ENCODE measurements around the gene NDUFS6. TPM values are rescaled to one million over a fixed set of nuclear protein-coding genes. Genes with fewer than 3 reads are reported as not detected.
"Not testable (repeated sequence)": the region's sequence is repeated elsewhere in the genome, so short reads cannot be mapped to it uniquely, and the experiment has no call there.

Gene NDUFS6
- polyA plus RNA-seq, 10 donors = 50.0 to 94.2 (median 58.8) TPM

GRCh38 chr5:1814183-1815020 is 13.2 kb downstream of the NDUFS6 start:
- DNase-seq = no peak

GRCh38 chr5:1815071-1815786 is 14.0 kb downstream of the NDUFS6 start:
- DNase-seq = no peak

DNA sequence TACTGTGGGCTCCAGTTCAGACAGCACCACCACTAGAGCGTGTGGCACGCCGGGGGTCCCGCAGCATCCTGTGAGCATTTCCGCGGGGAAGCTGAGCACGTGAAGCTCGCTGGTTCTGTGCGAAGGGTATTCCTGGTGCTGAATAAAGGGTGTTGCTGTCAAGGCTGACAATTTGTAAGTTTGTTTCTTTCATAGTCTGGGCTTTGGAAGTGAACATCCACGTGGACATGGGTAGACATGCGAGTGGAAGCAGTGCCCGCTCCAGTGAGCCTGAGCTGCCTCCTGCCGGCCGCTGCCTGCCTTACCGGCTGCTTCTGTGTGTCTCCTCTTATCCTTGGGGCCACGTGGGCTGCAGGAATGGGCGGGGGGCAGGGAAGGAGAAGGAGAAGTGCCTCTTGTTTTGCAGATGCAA is 14.7 kb downstream of the NDUFS6 start:
- no peak for DNase-seq

DNA sequence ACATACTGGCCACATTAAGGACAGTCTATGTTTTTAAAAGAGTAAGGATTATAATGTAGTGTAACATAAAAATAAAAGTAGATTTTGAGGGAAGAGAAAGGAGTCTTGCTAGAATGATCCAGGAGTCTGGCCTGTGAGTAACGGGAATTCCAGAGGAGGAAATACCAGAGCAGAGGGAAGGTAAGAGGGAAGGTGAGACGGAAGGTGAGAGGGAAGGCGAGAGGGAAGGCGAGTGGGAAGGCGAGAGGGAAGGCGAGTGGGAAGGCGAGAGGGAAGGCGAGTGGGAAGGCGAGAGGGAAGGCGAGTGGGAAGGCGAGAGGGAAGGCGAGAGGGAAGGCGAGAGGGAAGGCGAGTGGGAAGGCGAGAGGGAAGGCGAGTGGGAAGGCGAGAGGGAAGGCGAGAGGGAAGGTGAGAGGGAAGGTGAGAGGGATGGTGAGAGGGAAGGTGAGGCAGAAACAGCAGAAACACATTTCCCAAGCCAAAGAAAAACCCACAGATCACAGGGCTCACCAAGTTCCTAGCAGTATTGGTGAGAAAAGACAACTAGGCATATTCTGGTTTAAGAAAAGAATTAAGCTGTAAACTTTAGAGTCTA is 15.4 kb downstream of the NDUFS6 start:
- DNase-seq = not testable (repeated sequence)

GRCh38 chr5:1817261-1818043 is 16.2 kb downstream of the NDUFS6 start:
- no peak for DNase-seq

DNA sequence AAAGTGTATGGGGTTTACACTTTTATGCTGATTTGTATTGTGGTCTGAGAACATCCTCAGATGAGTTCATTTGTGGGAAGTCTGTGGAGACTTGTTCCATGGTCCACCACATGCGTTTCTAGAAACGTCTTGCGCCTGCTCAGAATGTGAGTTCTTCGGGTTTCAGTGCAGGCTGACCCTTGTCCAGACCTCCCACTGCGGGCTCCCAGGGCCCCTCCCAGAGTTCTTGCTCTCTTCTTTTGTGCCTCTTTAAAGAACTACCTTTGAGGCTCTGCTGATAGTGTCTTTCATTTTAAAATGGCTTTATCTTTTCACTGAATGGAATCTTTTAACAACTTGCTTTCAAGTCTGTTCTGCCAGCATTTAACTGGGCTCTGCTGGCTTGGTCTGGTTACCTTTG is 17.6 kb downstream of the NDUFS6 start:
- DNase-seq = no peak

- DNase-seq = no peak
These were observed 18.3 kb downstream of the NDUFS6 start for GRCh38 chr5:1819458-1819857.

GRCh38 chr5:1820381-1820780 is 19.2 kb downstream of the NDUFS6 start:
- DNase-seq = no peak

DNA sequence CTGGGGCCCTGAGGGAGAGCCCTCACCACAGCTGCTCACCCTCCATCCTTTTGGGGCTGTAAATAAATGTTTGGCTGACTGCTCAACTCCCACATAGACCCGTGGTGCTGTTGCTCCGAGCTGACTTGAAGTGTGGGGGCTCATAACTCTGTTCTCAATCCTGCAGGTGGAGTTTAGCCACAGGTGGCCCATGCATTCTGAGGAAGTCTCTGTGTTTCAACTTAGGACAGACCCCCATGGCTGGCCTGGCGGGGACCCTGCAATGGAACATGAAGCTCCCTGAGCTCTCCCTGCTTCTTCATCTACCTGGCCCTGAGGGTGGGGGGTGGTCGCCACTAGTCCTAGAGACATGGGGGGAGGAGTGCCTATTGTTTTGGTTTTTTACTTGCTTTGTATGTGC is 19.7 kb downstream of the NDUFS6 start:
- no peak for DNase-seq

DNA sequence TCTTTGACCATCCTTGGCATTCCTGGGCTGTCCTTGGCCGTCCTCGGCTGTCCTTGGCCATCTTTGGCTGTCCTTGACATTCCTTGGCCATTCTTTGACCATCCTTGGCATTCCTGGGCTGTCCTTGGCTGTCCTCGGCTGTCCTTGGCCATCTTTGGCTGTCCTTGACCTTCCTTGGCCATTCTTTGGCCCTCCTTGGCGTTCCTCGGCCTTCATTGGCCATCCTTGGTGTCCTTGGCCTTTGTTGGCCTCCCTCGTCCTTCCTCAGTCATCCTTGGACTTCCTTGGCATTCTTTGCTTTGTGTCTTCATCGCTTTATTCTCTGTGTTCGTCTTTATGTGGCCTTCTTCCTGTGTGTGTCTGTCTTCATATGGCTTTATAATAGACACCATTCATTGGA is 20.7 kb downstream of the NDUFS6 start:
- no peak for DNase-seq

GRCh38 chr5:1823381-1824034 is 22.3 kb downstream of the NDUFS6 start:
- DNase-seq = no peak

GRCh38 chr5:1824109-1824821 is 23.1 kb downstream of the NDUFS6 start:
- no peak for DNase-seq

- no peak for DNase-seq
These were observed 24.0 kb downstream of the NDUFS6 start for GRCh38 chr5:1824903-1825841.

DNA sequence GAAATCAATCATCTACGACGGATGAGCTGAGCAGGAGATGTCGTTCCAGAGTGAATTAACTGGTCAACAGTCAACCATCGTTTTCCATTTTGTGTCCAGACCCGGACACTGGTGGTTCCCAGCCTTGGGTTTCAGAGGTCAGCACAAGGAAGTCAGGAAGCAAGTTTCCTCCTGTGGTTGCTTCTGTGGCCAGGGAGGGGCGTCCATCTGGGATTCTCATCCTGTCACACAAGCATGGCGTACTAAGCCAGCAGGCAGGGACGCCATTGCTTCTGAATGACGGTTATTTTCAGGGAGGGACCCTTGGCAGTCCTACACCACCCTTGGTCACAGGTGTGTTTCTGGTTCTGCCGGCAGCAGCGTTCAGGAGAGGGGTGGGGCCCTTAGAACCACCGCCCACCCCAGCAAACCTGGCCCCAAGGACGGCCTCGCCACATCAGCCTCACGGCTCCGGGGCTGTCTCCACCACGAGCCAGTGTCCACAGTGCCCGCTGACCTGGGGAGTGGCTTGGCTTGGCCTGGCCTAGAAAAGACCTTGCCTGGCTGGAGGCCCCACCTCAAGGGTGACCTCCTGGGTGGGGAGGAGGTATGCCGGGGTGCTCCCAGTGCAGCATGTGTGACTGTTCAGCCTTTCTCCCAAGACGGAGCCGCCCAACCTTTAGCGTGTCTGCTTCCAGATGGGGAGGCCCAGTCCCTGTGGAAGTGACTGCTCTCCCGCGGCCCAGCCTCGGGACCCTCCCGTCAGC is 25.2 kb downstream of the NDUFS6 start:
- no peak for DNase-seq

DNA sequence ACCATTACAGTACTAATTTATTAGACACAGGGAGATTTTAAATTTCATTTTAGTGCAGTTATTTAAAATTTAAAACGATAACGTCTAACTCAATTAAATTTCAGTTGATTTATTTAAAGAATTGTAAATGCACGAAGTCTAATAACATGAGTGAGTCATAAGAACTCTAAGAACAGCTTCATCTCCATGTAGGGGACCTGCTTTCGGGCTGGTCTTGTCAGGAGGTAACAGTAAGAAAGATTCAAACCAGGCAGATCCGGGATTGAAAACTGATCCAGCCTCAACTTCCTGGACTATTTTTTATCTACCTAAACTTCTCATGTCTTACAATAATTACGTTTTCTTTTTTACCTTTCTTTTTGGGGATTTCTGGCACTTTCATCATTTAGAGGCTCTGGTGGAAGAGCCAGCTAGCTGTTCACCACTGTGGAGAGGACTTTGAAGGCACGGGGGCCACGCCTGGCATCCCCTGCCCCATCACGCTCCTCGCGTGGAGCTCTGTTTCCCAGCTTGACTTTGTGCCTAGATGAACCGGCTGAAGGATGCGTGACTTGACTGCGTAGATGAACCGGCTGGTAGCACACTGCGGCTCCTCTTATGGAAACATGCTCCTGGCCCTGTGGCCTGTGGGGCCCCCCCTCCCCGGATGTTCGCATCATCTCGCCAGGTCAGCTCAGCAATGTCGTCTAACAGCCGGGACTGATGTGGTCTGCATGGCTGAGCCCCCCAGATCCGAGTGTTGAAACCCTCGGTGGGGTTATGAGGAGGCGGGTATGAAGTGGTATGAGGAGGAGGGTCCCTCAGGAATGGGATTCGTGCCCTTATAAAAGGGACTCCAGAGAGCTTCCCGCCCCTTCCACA is 26.0 kb downstream of the NDUFS6 start:
- DNase-seq = no peak

- no peak for DNase-seq
These were observed 26.7 kb downstream of the NDUFS6 start for GRCh38 chr5:1827886-1828397.

- DNase-seq = no peak
These were observed 29.5 kb downstream of the NDUFS6 start for GRCh38 chr5:1830571-1831228.
